Measurements from ENCODE around the gene HIRA. TPM values are rescaled to one million over a fixed set of nuclear protein-coding genes. Genes with fewer than 3 reads are reported as not detected.
A peak's percentile ranks its signal among the peaks of the same experiment; 100 is the strongest.

Gene HIRA
- total and polyA plus RNA-seq, 9 donors: 9.6 to 23.4 (median 19.4) TPM

- no peaks in the 10 kb centered on the region for H3K4me1 ChIP-seq (ENCODE audit: control insufficient read depth, insufficient read depth, low read length)
- no peak for DNase-seq
- H3K27ac ChIP-seq (ENCODE audit: low read length): no peak overlapping the region
- 92% methylated on average over 4 of the region's 6 CpGs for WGBS (ENCODE audit: insufficient coverage)
- peaks cover 34% of the 10 kb centered on the region for H3K36me3 ChIP-seq (ENCODE audit: control insufficient read depth, insufficient read depth, low read length)
- no peaks in the 10 kb centered on the region for H3K9me3 ChIP-seq (replicated peaks; ENCODE audit: control insufficient read depth, low read depth, low read length)
- no peaks in the 10 kb centered on the region for H3K27me3 ChIP-seq (ENCODE audit: control insufficient read depth, insufficient read depth, low read length)
- no peak overlapping the region for H3K4me3 ChIP-seq (ENCODE audit: low read length)
Measured at GRCh38 chr22:19410941-19411689, 20.4 kb downstream of the HIRA start.

- Histone ChIP-seq H3K4me3 (ENCODE audit: low read length) (no peak overlapping the region), H3K27ac (ENCODE audit: low read length) (no peak overlapping the region), H3K4me1 (ENCODE audit: control insufficient read depth, insufficient read depth, low read length) (no peaks in the 10 kb centered on the region), H3K27me3 (ENCODE audit: control insufficient read depth, insufficient read depth, low read length) (no peaks in the 10 kb centered on the region), H3K36me3 (ENCODE audit: control insufficient read depth, insufficient read depth, low read length) (peaks cover 49% of the 10 kb centered on the region), H3K9me3 (replicated peaks; ENCODE audit: control insufficient read depth, low read depth, low read length) (no peaks in the 10 kb centered on the region)
- DNase-seq: peak; percentile 36
- WGBS (ENCODE audit: insufficient coverage): 45% methylated on average over 9 of the region's 16 CpGs
Measured at GRCh38 chr22:19407649-19408606, 23.6 kb downstream of the HIRA start.

GRCh38 chr22:19406846-19407245 is 24.7 kb downstream of the HIRA start:
- DNase-seq: no peak
- H3K4me1 ChIP-seq (ENCODE audit: control insufficient read depth, insufficient read depth, low read length): no peaks in the 10 kb centered on the region
- WGBS (ENCODE audit: insufficient coverage): no CpG with 5 or more reads among the region's 4 CpGs
- no peak overlapping the region for H3K4me3 ChIP-seq (ENCODE audit: low read length)
- no peak overlapping the region for H3K27ac ChIP-seq (ENCODE audit: low read length)
- no peaks in the 10 kb centered on the region for H3K9me3 ChIP-seq (replicated peaks; ENCODE audit: control insufficient read depth, low read depth, low read length)
- no peaks in the 10 kb centered on the region for H3K27me3 ChIP-seq (ENCODE audit: control insufficient read depth, insufficient read depth, low read length)
- H3K36me3 ChIP-seq (ENCODE audit: control insufficient read depth, insufficient read depth, low read length): peaks cover 49% of the 10 kb centered on the region

- no peak overlapping the region for H3K27ac ChIP-seq (ENCODE audit: low read length)
- no peaks in the 10 kb centered on the region for H3K27me3 ChIP-seq (ENCODE audit: control insufficient read depth, insufficient read depth, low read length)
- H3K9me3 ChIP-seq (replicated peaks; ENCODE audit: control insufficient read depth, low read depth, low read length): no peaks in the 10 kb centered on the region
- DNase-seq: no peak
- no peak overlapping the region for H3K4me3 ChIP-seq (ENCODE audit: low read length)
- H3K4me1 ChIP-seq (ENCODE audit: control insufficient read depth, insufficient read depth, low read length): no peaks in the 10 kb centered on the region
- 100% methylated on average over 1 of the region's 3 CpGs for WGBS (ENCODE audit: insufficient coverage)
- H3K36me3 ChIP-seq (ENCODE audit: control insufficient read depth, insufficient read depth, low read length): peaks cover 52% of the 10 kb centered on the region
Measured at GRCh38 chr22:19406281-19406811, 25.2 kb downstream of the HIRA start.

- no peaks in the 10 kb centered on the region for H3K4me1 ChIP-seq (ENCODE audit: control insufficient read depth, insufficient read depth, low read length)
- no peaks in the 10 kb centered on the region for H3K9me3 ChIP-seq (replicated peaks; ENCODE audit: control insufficient read depth, low read depth, low read length)
- H3K27ac ChIP-seq (ENCODE audit: low read length): no peak overlapping the region
- DNase-seq: no peak
- H3K36me3 ChIP-seq (ENCODE audit: control insufficient read depth, insufficient read depth, low read length): peaks cover 47% of the 10 kb centered on the region
- H3K27me3 ChIP-seq (ENCODE audit: control insufficient read depth, insufficient read depth, low read length): no peaks in the 10 kb centered on the region
- WGBS (ENCODE audit: insufficient coverage): 97% methylated on average over 6 of the region's 8 CpGs
- H3K4me3 ChIP-seq (ENCODE audit: low read length): no peak overlapping the region
Measured at GRCh38 chr22:19405652-19406051, 25.9 kb downstream of the HIRA start.

GRCh38 chr22:19405133-19405532 is 26.4 kb downstream of the HIRA start:
- no peak overlapping the region for H3K27ac ChIP-seq (ENCODE audit: low read length)
- H3K4me3 ChIP-seq (ENCODE audit: low read length): no peak overlapping the region
- no peaks in the 10 kb centered on the region for H3K27me3 ChIP-seq (ENCODE audit: control insufficient read depth, insufficient read depth, low read length)
- no peaks in the 10 kb centered on the region for H3K9me3 ChIP-seq (replicated peaks; ENCODE audit: control insufficient read depth, low read depth, low read length)
- H3K36me3 ChIP-seq (ENCODE audit: control insufficient read depth, insufficient read depth, low read length): peaks cover 46% of the 10 kb centered on the region
- DNase-seq: no peak
- no peaks in the 10 kb centered on the region for H3K4me1 ChIP-seq (ENCODE audit: control insufficient read depth, insufficient read depth, low read length)
- WGBS (ENCODE audit: insufficient coverage): 77% methylated on average over 1 of the region's 4 CpGs

- H3K36me3 ChIP-seq (ENCODE audit: control insufficient read depth, insufficient read depth, low read length): peaks cover 41% of the 10 kb centered on the region
Measured at GRCh38 chr22:19404676-19405075, 26.9 kb downstream of the HIRA start.

GRCh38 chr22:19402642-19403191 is 28.8 kb downstream of the HIRA start:
- WGBS (ENCODE audit: insufficient coverage): 100% methylated on average over 1 of the region's 4 CpGs
- Histone ChIP-seq H3K36me3 (ENCODE audit: control insufficient read depth, insufficient read depth, low read length) (peaks cover 41% of the 10 kb centered on the region), H3K4me1 (ENCODE audit: control insufficient read depth, insufficient read depth, low read length) (no peaks in the 10 kb centered on the region), H3K9me3 (replicated peaks; ENCODE audit: control insufficient read depth, low read depth, low read length) (no peaks in the 10 kb centered on the region), H3K27ac (ENCODE audit: low read length) (no peak overlapping the region), H3K27me3 (ENCODE audit: control insufficient read depth, insufficient read depth, low read length) (no peaks in the 10 kb centered on the region), H3K4me3 (ENCODE audit: low read length) (no peak overlapping the region)
- no peak for DNase-seq

More at GRCh38 chr22:19404676-19405075, 26.9 kb downstream of the HIRA start:
- 89% methylated on average over 3 of the region's 3 CpGs for WGBS (ENCODE audit: insufficient coverage)
- Histone ChIP-seq H3K4me3 (ENCODE audit: low read length) (no peak overlapping the region), H3K4me1 (ENCODE audit: control insufficient read depth, insufficient read depth, low read length) (no peaks in the 10 kb centered on the region), H3K27ac (ENCODE audit: low read length) (no peak overlapping the region), H3K9me3 (replicated peaks; ENCODE audit: control insufficient read depth, low read depth, low read length) (no peaks in the 10 kb centered on the region), H3K27me3 (ENCODE audit: control insufficient read depth, insufficient read depth, low read length) (no peaks in the 10 kb centered on the region)
- no peak for DNase-seq

- no peaks in the 10 kb centered on the region for H3K9me3 ChIP-seq (replicated peaks; ENCODE audit: control insufficient read depth, low read depth, low read length)
- no peak for DNase-seq
- H3K27ac ChIP-seq (ENCODE audit: low read length): no peak overlapping the region
- H3K4me1 ChIP-seq (ENCODE audit: control insufficient read depth, insufficient read depth, low read length): no peaks in the 10 kb centered on the region
- H3K4me3 ChIP-seq (ENCODE audit: low read length): no peak overlapping the region
- H3K36me3 ChIP-seq (ENCODE audit: control insufficient read depth, insufficient read depth, low read length): peaks cover 44% of the 10 kb centered on the region
- H3K27me3 ChIP-seq (ENCODE audit: control insufficient read depth, insufficient read depth, low read length): no peaks in the 10 kb centered on the region
- 98% methylated on average over 4 of the region's 4 CpGs for WGBS (ENCODE audit: insufficient coverage)
Measured at GRCh38 chr22:19401483-19401882, 30.1 kb downstream of the HIRA start.

GRCh38 chr22:19400881-19401280 is 30.7 kb downstream of the HIRA start:
- no peak for DNase-seq
- peaks cover 46% of the 10 kb centered on the region for H3K36me3 ChIP-seq (ENCODE audit: control insufficient read depth, insufficient read depth, low read length)
- no peaks in the 10 kb centered on the region for H3K4me1 ChIP-seq (ENCODE audit: control insufficient read depth, insufficient read depth, low read length)
- no peak overlapping the region for H3K27ac ChIP-seq (ENCODE audit: low read length)
- H3K9me3 ChIP-seq (replicated peaks; ENCODE audit: control insufficient read depth, low read depth, low read length): no peaks in the 10 kb centered on the region
- 88% methylated on average over 6 of the region's 6 CpGs for WGBS (ENCODE audit: insufficient coverage)
- no peaks in the 10 kb centered on the region for H3K27me3 ChIP-seq (ENCODE audit: control insufficient read depth, insufficient read depth, low read length)
- no peak overlapping the region for H3K4me3 ChIP-seq (ENCODE audit: low read length)

Measured in muscle of leg (tissue), 11 donors.